Kidney (tissue), 14 donors: ENCODE results near the gene SLC25A25. TPM values are rescaled to one million over a fixed set of nuclear protein-coding genes. Genes with fewer than 3 reads are reported as not detected.

Experiments
- DNase-seq, 5 donors: peaks; one replicate each; pipeline ENCODE4 v3.0.0-alpha.2; 2013 to 2020
- FAIRE-seq: peaks from 2 replicates; lab custom pipeline; 2012; peaks lifted over from hg19 to GRCh38; lab: Jason Lieb, UNC
- H3K27ac ChIP-seq, 2 donors: one replicate each; pipeline ENCODE4 v1.7.0; 2013; ENCODE audit warnings: low read depth in 2 of 2, low read length in 2 of 2, inconsistent platforms in 1 of 2
- H3K27me3 ChIP-seq: one replicate; pipeline ENCODE4 v1.7.1; 2013; ENCODE audit warnings: low read length, inconsistent platforms; ENCODE audit not compliant: control insufficient read depth, insufficient read depth
- H3K36me3 ChIP-seq, 3 donors: one replicate each; pipeline versions ENCODE4 v1.7.0 to v1.7.1; 2013; ENCODE audit warnings: low read length in 3 of 3, control low read depth in 1 of 3, inconsistent platforms in 1 of 3; ENCODE audit not compliant: insufficient read depth in 3 of 3, control insufficient read depth in 2 of 3
- H3K4me1 ChIP-seq, 3 donors: one replicate each; pipeline versions ENCODE4 v1.7.0 to v1.7.1; 2013; ENCODE audit warnings: low read length in 3 of 3, inconsistent platforms in 1 of 3, low read depth in 1 of 3; ENCODE audit not compliant: control insufficient read depth in 2 of 3, insufficient read depth in 2 of 3
- H3K4me3 ChIP-seq, 3 donors: one replicate each; pipeline versions ENCODE4 v1.7.0 to v1.8.1; 2013; ENCODE audit warnings: low read length in 3 of 3, control low read depth in 1 of 3, inconsistent platforms in 1 of 3
- H3K9ac ChIP-seq, 3 donors: one replicate each; pipeline versions ENCODE4 v1.7.0 to v1.7.1; 2013; ENCODE audit warnings: low read length in 3 of 3, control low read depth in 1 of 3, inconsistent platforms in 1 of 3
- H3K9me3 ChIP-seq, 3 donors: one replicate each; pipeline versions ENCODE4 v1.7.0 to v1.7.1; 2013; ENCODE audit warnings: low read length in 3 of 3, control low read depth in 1 of 3, inconsistent platforms in 1 of 3; ENCODE audit not compliant: control insufficient read depth in 2 of 3, insufficient read depth in 1 of 3
- intact Hi-C: fragments of 100-400 bp; cut with DNase I; formaldehyde crosslinking; loops from one replicate; pipeline ENCODE4 v1.11.1; 2022
- polyA plus RNA-seq: library from polyadenylated mRNA; stranded (reverse); fragments of 350-450 nt; fragmentation: Illumina TruSeq; extraction: RNeasy Lipid Tissue Mini Kit (QIAGEN cat#74804); gene quantifications from one replicate; pipeline ENCODE4 v1.2.3, GENCODE V29; 2014; ENCODE audit warnings: low read depth, low replicate concordance; ENCODE audit not compliant: insufficient read depth
- total RNA-seq: library from RNA; stranded (reverse); fragmentation: NEBNext Ultra II Directional; extraction: Animal tissue kit (Norgen Biotek cat#: 25700); gene quantifications from one replicate; pipeline ENCODE4 v1.2.1, GENCODE V29; 2021
- TF ChIP-seq, protein P1 (sequence below): IDR thresholded peaks from 3 replicates; pipeline ENCODE4 v1.5.1; 2012; ENCODE audit warnings: mild to moderate bottlenecking, moderate library complexity, borderline replicate concordance; ENCODE audit not compliant: insufficient read depth; ENCODE audit errors: extremely low read depth
- donor health status: control.
- donor health status: control.
- donor health status: control.
- donor health status: control.
- donor health status: control.
- donor health status: DM: yes; HTN: yes; CAD: no.
- donor health status: Normal renal cell carcinoma (clear cell type).

Gene SLC25A25
- total and polyA plus RNA-seq, 2 donors from 2014 or later: 20.4 to 24.9 TPM

GRCh38 chr9:128062846-128063831 is 4.9 kb upstream of the SLC25A25 start:
- no peak overlapping the region for H3K27ac ChIP-seq
- H3K4me1 ChIP-seq: peaks cover 0 to 18% (median 14%) of the 10 kb centered on the region in 3 donors

GRCh38 chr9:128065907-128066712 is 1.9 kb upstream of the SLC25A25 start:
- DNase-seq: peak in 2 of 5 donors; percentile 84 to 85
- TF ChIP-seq, protein P1, sequence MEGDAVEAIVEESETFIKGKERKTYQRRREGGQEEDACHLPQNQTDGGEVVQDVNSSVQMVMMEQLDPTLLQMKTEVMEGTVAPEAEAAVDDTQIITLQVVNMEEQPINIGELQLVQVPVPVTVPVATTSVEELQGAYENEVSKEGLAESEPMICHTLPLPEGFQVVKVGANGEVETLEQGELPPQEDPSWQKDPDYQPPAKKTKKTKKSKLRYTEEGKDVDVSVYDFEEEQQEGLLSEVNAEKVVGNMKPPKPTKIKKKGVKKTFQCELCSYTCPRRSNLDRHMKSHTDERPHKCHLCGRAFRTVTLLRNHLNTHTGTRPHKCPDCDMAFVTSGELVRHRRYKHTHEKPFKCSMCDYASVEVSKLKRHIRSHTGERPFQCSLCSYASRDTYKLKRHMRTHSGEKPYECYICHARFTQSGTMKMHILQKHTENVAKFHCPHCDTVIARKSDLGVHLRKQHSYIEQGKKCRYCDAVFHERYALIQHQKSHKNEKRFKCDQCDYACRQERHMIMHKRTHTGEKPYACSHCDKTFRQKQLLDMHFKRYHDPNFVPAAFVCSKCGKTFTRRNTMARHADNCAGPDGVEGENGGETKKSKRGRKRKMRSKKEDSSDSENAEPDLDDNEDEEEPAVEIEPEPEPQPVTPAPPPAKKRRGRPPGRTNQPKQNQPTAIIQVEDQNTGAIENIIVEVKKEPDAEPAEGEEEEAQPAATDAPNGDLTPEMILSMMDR: no peak
- Histone ChIP-seq H3K9me3 (no peaks in the 10 kb centered on the region), H3K4me3 (peak overlapping the region in 2 of 3 donors; percentile 62 to 92), H3K36me3 (peaks cover 0 to 4% (median 0%) of the 10 kb centered on the region in 3 donors), H3K4me1 (peaks cover 0 to 20% (median 14%) of the 10 kb centered on the region in 3 donors), H3K27ac (no peak overlapping the region), H3K9ac (peak overlapping the region in 1 of 3 donors; percentile 77), H3K27me3 (no peaks in the 10 kb centered on the region)
- intact Hi-C loops: no loop called here
- no peak for FAIRE-seq

More at GRCh38 chr9:128062846-128063831, 4.9 kb upstream of the SLC25A25 start:
- Histone ChIP-seq H3K4me3 (no peak overlapping the region), H3K36me3 (peaks cover 0 to 4% (median 0%) of the 10 kb centered on the region in 3 donors), H3K27me3 (no peaks in the 10 kb centered on the region), H3K9me3 (no peaks in the 10 kb centered on the region), H3K9ac (no peak overlapping the region)
- intact Hi-C loops: no loop called here
- FAIRE-seq (no peak), DNase-seq (peak in 1 of 5 donors; percentile 69)
- TF ChIP-seq, protein P1: no peak

DNA sequence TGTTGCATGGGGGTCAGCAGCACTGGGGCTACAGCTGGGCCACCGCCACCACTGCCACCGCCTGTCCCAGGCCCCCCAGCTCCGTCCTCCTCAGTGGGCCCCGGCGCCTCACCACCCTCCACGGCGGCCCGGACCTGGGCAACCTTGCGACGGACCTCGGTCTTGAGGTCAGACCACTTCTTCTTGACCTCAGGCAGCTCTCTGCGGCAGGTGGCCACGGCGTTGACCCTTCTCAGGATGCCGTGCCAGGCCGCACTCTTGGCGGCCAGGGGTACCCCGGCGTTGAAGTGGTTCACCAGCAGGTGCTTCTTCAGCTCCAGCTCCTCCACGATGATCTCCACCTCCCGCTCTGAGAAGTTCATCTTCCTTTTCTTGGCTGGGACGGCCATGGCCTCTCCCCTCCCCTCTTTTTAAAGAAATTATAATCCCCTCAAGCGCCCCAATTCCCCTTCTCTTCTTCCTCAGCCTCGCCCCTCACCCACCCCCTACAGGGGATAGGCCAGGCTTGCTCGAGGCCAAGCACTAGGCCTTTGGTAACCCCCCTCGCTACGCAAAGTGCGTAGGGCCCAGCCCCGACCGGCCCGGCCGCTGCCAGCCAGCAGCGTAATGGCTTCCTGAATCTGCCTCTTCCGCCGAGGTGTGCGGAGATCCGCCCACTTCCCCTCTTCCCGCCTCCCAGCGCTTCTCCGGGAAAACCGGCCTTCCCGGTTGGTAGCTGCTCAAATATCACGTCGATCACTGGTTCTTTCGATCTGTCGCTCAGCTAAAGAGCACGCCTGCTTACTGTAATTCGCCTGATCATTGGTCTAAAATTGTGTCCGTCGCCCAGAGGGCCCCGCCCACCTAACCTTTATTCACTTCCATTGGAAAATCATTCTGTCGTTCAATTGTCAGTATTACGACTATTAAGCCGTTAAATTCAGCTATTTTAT is 1.1 kb upstream of the SLC25A25 start, which contains the start of gene NAIF1:
TSS of gene NAIF1 (minus strand) at position 608 of the 932 bp plus-strand sequence. CDS start at position 389, 219 bp downstream.
- peak within 1 kb of the TSS; percentile 92 to 98 (median 94) for H3K4me3 ChIP-seq
- H3K4me1 ChIP-seq: peaks cover 0 to 22% (median 14%) of the 10 kb centered on the region in 3 donors
- DNase-seq (peak; percentile 99 to 100 (median 99)), FAIRE-seq (peak; percentile 98)
- TF ChIP-seq, protein P1: no peak
- peak within 1 kb of the TSS; percentile 99 for H3K27ac ChIP-seq
- intact Hi-C loops: no loop called here
- peaks cover 0 to 4% (median 0%) of the 10 kb centered on the region in 3 donors for H3K36me3 ChIP-seq
- H3K9ac ChIP-seq: peak within 1 kb of the TSS; percentile 52 to 95 (median 87)
- no peaks in the 10 kb centered on the region for H3K9me3 ChIP-seq
- no peaks in the 10 kb centered on the region for H3K27me3 ChIP-seq
